ENCODE measurements around the gene FGD6. TPM values are rescaled to one million over a fixed set of nuclear protein-coding genes. Genes with fewer than 3 reads are reported as not detected.

Gene FGD6
- total and polyA plus RNA-seq, 3 experiments from 2014 or later = 0.36 to 0.92 (median 0.75) TPM

GRCh38 chr12:95257541-95257940, 40.3 kb upstream of the FGD6 start:
- no peaks in the 10 kb centered on the region for H3K27me3 Mint-ChIP-seq
- Histone ChIP-seq H3K9me3 (ENCODE audit: low read length) (no peaks in the 10 kb centered on the region), H3K27ac (ENCODE audit: low read depth, low read length) (no peak overlapping the region), H3K27me3 (ENCODE audit: insufficient read depth, low read length, poor library complexity, severe bottlenecking) (no peaks in the 10 kb centered on the region), H3K4me1 (ENCODE audit: insufficient read depth, low read length) (no peaks in the 10 kb centered on the region), H3K36me3 (ENCODE audit: insufficient read depth, low read length) (peaks cover 27% of the 10 kb centered on the region), H3K4me3 (ENCODE audit: low read length) (no peak overlapping the region)
- ChIA-PET CTCF (interaction anchor here (0.6 kb wide), 1 partner anchor 48 kb away, joined by 3 read pairs; no protein-coding TSS in a partner anchor), POLR2A (no interaction called here)
- peaks cover 9 to 71% (median 34%) of the 10 kb centered on the region in 3 donors for H3K36me3 Mint-ChIP-seq
- H3K27ac Mint-ChIP-seq = no peak overlapping the region
- no peak overlapping the region for H3K4me3 Mint-ChIP-seq
- DNase-seq = no peak
- H3K4me1 Mint-ChIP-seq = peaks cover 0 to 4% (median 3%) of the 10 kb centered on the region in 3 donors
- H3K9me3 Mint-ChIP-seq = no peaks in the 10 kb centered on the region

- CTCF ChIA-PET = interaction anchor here (1.2 kb wide), 1 partner anchor 281 kb away, joined by 3 read pairs; no protein-coding TSS in a partner anchor
Observed at GRCh38 chr12:95253386-95253785, 36.1 kb upstream of the FGD6 start.

GRCh38 chr12:95248604-95249360, 31.5 kb upstream of the FGD6 start:
- no peaks in the 10 kb centered on the region for H3K27me3 Mint-ChIP-seq
- no peak for DNase-seq
- no peaks in the 10 kb centered on the region for H3K27me3 ChIP-seq (ENCODE audit: insufficient read depth, low read length, poor library complexity, severe bottlenecking)
- peaks cover 7 to 27% (median 11%) of the 10 kb centered on the region in 3 donors for H3K36me3 Mint-ChIP-seq
- CTCF ChIA-PET = no interaction called here
- H3K36me3 ChIP-seq (ENCODE audit: insufficient read depth, low read length) = peaks cover 4% of the 10 kb centered on the region
- no peaks in the 10 kb centered on the region for H3K9me3 ChIP-seq (ENCODE audit: low read length)
- H3K4me3 Mint-ChIP-seq = no peak overlapping the region
- POLR2A ChIA-PET = no interaction called here
- H3K27ac ChIP-seq (ENCODE audit: low read depth, low read length) = no peak overlapping the region
- no peaks in the 10 kb centered on the region for H3K4me1 ChIP-seq (ENCODE audit: insufficient read depth, low read length)
- no peaks in the 10 kb centered on the region for H3K9me3 Mint-ChIP-seq
- peaks cover 20 to 40% (median 37%) of the 10 kb centered on the region in 3 donors for H3K4me1 Mint-ChIP-seq
- H3K4me3 ChIP-seq (ENCODE audit: low read length) = no peak overlapping the region
- peak overlapping the region in 2 of 8 donors; percentile 47 to 59 for H3K27ac Mint-ChIP-seq

More at GRCh38 chr12:95253386-95253785, 36.1 kb upstream of the FGD6 start:
- no peak for DNase-seq
- peaks cover 9 to 55% (median 33%) of the 10 kb centered on the region in 3 donors for H3K36me3 Mint-ChIP-seq
- H3K4me1 Mint-ChIP-seq = peaks cover 9 to 21% (median 10%) of the 10 kb centered on the region in 3 donors
- no peaks in the 10 kb centered on the region for H3K27me3 Mint-ChIP-seq
- no peaks in the 10 kb centered on the region for H3K4me1 ChIP-seq (ENCODE audit: insufficient read depth, low read length)
- H3K27me3 ChIP-seq (ENCODE audit: insufficient read depth, low read length, poor library complexity, severe bottlenecking) = no peaks in the 10 kb centered on the region
- no peaks in the 10 kb centered on the region for H3K9me3 ChIP-seq (ENCODE audit: low read length)
- no peaks in the 10 kb centered on the region for H3K9me3 Mint-ChIP-seq
- H3K27ac ChIP-seq (ENCODE audit: low read depth, low read length) = no peak overlapping the region
- no peak overlapping the region for H3K4me3 ChIP-seq (ENCODE audit: low read length)
- no peak overlapping the region for H3K4me3 Mint-ChIP-seq
- POLR2A ChIA-PET = no interaction called here
- no peak overlapping the region for H3K27ac Mint-ChIP-seq
- H3K36me3 ChIP-seq (ENCODE audit: insufficient read depth, low read length) = peaks cover 23% of the 10 kb centered on the region

- CTCF ChIA-PET = no interaction called here
- POLR2A ChIA-PET = no interaction called here
- H3K4me1 ChIP-seq (ENCODE audit: insufficient read depth, low read length) = no peaks in the 10 kb centered on the region
Observed at GRCh38 chr12:95248095-95248494, 30.8 kb upstream of the FGD6 start.

GRCh38 chr12:95244350-95244749, 27.1 kb upstream of the FGD6 start:
- H3K9me3 Mint-ChIP-seq = no peaks in the 10 kb centered on the region
- no peaks in the 10 kb centered on the region for H3K27me3 ChIP-seq (ENCODE audit: insufficient read depth, low read length, poor library complexity, severe bottlenecking)
- no peaks in the 10 kb centered on the region for H3K36me3 ChIP-seq (ENCODE audit: insufficient read depth, low read length)
- no peaks in the 10 kb centered on the region for H3K4me1 ChIP-seq (ENCODE audit: insufficient read depth, low read length)
- peaks cover 4 to 26% (median 6%) of the 10 kb centered on the region in 3 donors for H3K36me3 Mint-ChIP-seq
- no peak overlapping the region for H3K4me3 ChIP-seq (ENCODE audit: low read length)
- DNase-seq = no peak
- H3K4me3 Mint-ChIP-seq = no peak overlapping the region
- ChIA-PET CTCF (no interaction called here), POLR2A (interaction anchor here (0.7 kb wide), 1 partner anchor 16 kb away, joined by 3 read pairs; no protein-coding TSS in a partner anchor)
- no peak overlapping the region for H3K27ac Mint-ChIP-seq
- no peaks in the 10 kb centered on the region for H3K9me3 ChIP-seq (ENCODE audit: low read length)
- no peaks in the 10 kb centered on the region for H3K27me3 Mint-ChIP-seq
- H3K4me1 Mint-ChIP-seq = peaks cover 21 to 48% (median 33%) of the 10 kb centered on the region in 3 donors
- no peak overlapping the region for H3K27ac ChIP-seq (ENCODE audit: low read depth, low read length)

More at GRCh38 chr12:95248095-95248494, 30.8 kb upstream of the FGD6 start:
- H3K36me3 Mint-ChIP-seq = peaks cover 5 to 26% (median 8%) of the 10 kb centered on the region in 3 donors
- peak overlapping the region in 2 of 8 donors; percentile 17 to 47 for H3K27ac Mint-ChIP-seq
- Histone ChIP-seq H3K27ac (ENCODE audit: low read depth, low read length) (no peak overlapping the region), H3K4me3 (ENCODE audit: low read length) (no peak overlapping the region), H3K27me3 (ENCODE audit: insufficient read depth, low read length, poor library complexity, severe bottlenecking) (no peaks in the 10 kb centered on the region), H3K36me3 (ENCODE audit: insufficient read depth, low read length) (no peaks in the 10 kb centered on the region), H3K9me3 (ENCODE audit: low read length) (no peaks in the 10 kb centered on the region)
- DNase-seq = no peak
- H3K4me1 Mint-ChIP-seq = peaks cover 20 to 41% (median 40%) of the 10 kb centered on the region in 3 donors
- no peak overlapping the region for H3K4me3 Mint-ChIP-seq
- no peaks in the 10 kb centered on the region for H3K9me3 Mint-ChIP-seq
- no peaks in the 10 kb centered on the region for H3K27me3 Mint-ChIP-seq

GRCh38 chr12:95243497-95244183, 26.4 kb upstream of the FGD6 start:
- no peak overlapping the region for H3K27ac Mint-ChIP-seq
- H3K9me3 Mint-ChIP-seq = no peaks in the 10 kb centered on the region
- H3K36me3 ChIP-seq (ENCODE audit: insufficient read depth, low read length) = no peaks in the 10 kb centered on the region
- no peak for DNase-seq
- no peaks in the 10 kb centered on the region for H3K9me3 ChIP-seq (ENCODE audit: low read length)
- no peak overlapping the region for H3K4me3 ChIP-seq (ENCODE audit: low read length)
- H3K27ac ChIP-seq (ENCODE audit: low read depth, low read length) = no peak overlapping the region
- H3K36me3 Mint-ChIP-seq = peaks cover 4 to 26% (median 6%) of the 10 kb centered on the region in 3 donors
- CTCF ChIA-PET = no interaction called here
- H3K4me1 Mint-ChIP-seq = peaks cover 23 to 50% (median 40%) of the 10 kb centered on the region in 3 donors
- no peaks in the 10 kb centered on the region for H3K4me1 ChIP-seq (ENCODE audit: insufficient read depth, low read length)
- POLR2A ChIA-PET = interaction anchor here (0.6 kb wide), 1 partner anchor 240 kb away, joined by 6 read pairs; the partner anchor contains the start of gene NDUFA12
- no peak overlapping the region for H3K4me3 Mint-ChIP-seq
- H3K27me3 Mint-ChIP-seq = no peaks in the 10 kb centered on the region
- no peaks in the 10 kb centered on the region for H3K27me3 ChIP-seq (ENCODE audit: insufficient read depth, low read length, poor library complexity, severe bottlenecking)

- ChIA-PET POLR2A (no interaction called here), CTCF (no interaction called here)
- Mint-ChIP-seq H3K4me1 (peaks cover 28 to 56% (median 43%) of the 10 kb centered on the region in 3 donors), H3K27me3 (no peaks in the 10 kb centered on the region), H3K27ac (no peak overlapping the region), H3K4me3 (no peak overlapping the region), H3K9me3 (no peaks in the 10 kb centered on the region), H3K36me3 (peaks cover 4 to 31% (median 11%) of the 10 kb centered on the region in 3 donors)
- Histone ChIP-seq H3K27ac (ENCODE audit: low read depth, low read length) (no peak overlapping the region), H3K36me3 (ENCODE audit: insufficient read depth, low read length) (no peaks in the 10 kb centered on the region), H3K4me3 (ENCODE audit: low read length) (no peak overlapping the region), H3K4me1 (ENCODE audit: insufficient read depth, low read length) (peaks cover 9% of the 10 kb centered on the region), H3K9me3 (ENCODE audit: low read length) (no peaks in the 10 kb centered on the region), H3K27me3 (ENCODE audit: insufficient read depth, low read length, poor library complexity, severe bottlenecking) (no peaks in the 10 kb centered on the region)
- no peak for DNase-seq
Observed at GRCh38 chr12:95241761-95242506, 24.7 kb upstream of the FGD6 start.
